Measurements from ENCODE around the gene NAPA.

The NAPA gene

DNA sequence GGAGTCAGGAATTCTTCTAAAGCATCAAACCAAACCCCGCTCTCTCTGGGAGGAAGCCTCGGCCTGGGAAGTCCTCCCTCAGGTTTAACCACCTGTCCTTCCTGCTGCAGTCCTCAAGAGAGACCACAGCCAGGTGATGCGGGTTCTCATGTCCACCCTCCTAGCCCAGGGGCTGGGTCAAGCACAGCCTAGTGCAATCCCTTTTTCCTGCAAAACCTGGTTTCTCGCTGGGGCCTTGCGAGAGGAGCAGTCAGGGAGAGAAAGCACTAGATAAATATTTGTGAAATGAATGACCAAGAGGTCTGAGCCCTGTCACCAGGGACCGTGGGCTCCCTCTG lies 45.5 kb downstream of the NAPA start:
- DNase-seq (ENCODE audit: low read depth), result no peak
- no peak for TF ChIP-seq CTCF (IDR thresholded peaks at IDR 0.05; ENCODE audit: control insufficient read depth, insufficient read depth, low read depth, low read length, missing control alignments)
- H3K4me3 ChIP-seq (ENCODE audit: control insufficient read depth, low read depth, low read length), result no peak overlapping the region

- DNase-seq (ENCODE audit: low read depth), result no peak
- no peak overlapping the region for H3K4me3 ChIP-seq (ENCODE audit: control insufficient read depth, low read depth, low read length)
- no peak for TF ChIP-seq CTCF (IDR thresholded peaks at IDR 0.05; ENCODE audit: control insufficient read depth, insufficient read depth, low read depth, low read length, missing control alignments)
Measured at GRCh38 chr19:47467914-47468313, 46.9 kb downstream of the NAPA start.

GRCh38 chr19:47465957-47466356 lies 48.9 kb downstream of the NAPA start:
- no peak for TF ChIP-seq CTCF (IDR thresholded peaks at IDR 0.05; ENCODE audit: control insufficient read depth, insufficient read depth, low read depth, low read length, missing control alignments)

DNA sequence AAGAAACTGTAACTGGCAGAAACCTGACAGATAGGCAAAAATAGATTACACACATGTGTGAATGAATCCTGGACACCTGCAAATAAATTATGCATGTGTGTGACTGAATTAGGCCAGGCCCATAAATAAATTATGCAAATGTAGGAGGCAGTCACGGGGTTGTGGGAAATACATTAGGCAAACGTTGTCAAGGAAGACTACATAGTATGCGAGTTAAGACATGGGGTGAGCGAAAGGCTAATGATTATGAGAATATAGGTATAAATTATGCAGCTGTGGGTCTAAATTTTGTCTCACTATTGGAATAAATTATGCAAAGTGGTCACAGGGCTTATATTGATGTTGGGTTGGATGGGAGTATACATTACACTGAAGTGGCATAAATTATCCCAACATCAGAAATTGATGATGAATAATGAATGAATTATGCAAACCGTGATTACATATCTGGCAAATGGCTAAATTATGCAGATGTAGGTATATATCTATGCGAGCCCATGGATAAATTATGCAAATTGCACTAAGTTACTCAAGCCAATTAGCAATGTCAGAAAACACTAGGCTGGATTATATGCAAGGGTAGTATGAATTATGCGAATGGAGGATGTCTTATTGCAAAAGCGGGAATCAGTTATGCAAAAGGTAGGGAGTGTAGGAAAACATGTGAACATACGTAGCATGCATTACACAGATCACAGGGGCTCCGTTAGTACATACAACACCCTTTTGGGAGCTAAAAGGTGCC lies 50.0 kb downstream of the NAPA start:
- TF ChIP-seq CTCF (IDR thresholded peaks at IDR 0.05; ENCODE audit: control insufficient read depth, insufficient read depth, low read depth, low read length, missing control alignments), result no peak
- no peak for DNase-seq (ENCODE audit: low read depth)

More at GRCh38 chr19:47465957-47466356, 48.9 kb downstream of the NAPA start:
- no peak overlapping the region for H3K4me3 ChIP-seq (ENCODE audit: control insufficient read depth, low read depth, low read length)
- no peak for DNase-seq (ENCODE audit: low read depth)

GRCh38 chr19:47461876-47462275 lies 53.0 kb downstream of the NAPA start:
- TF ChIP-seq CTCF (IDR thresholded peaks at IDR 0.05; ENCODE audit: control insufficient read depth, insufficient read depth, low read depth, low read length, missing control alignments), result no peak
- no peak overlapping the region for H3K4me3 ChIP-seq (ENCODE audit: control insufficient read depth, low read depth, low read length)
- no peak for DNase-seq (ENCODE audit: low read depth)

More for the DNA sequence above, 50.0 kb downstream of the NAPA start:
- no peak overlapping the region for H3K4me3 ChIP-seq (ENCODE audit: control insufficient read depth, low read depth, low read length)

DNA sequence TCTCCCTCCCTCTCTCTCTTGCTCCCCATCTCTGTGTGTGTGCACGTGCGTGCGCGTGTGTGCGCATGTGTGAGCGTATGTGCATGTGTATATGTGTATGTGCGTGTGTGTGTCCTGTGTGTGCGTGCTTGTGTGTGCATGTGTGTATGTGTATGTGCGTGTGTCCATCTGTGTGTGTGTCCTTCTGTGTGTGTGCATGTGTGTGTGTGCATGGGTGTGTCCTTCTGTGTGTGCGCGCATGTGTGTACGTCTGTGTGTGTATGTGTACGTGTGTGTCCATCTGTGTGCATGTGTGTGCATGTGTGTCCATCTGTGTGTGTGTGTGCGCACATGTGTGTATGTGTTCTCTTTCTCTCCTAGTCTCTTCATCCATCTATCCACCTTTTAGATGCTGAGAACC lies 55.4 kb downstream of the NAPA start:
- DNase-seq (ENCODE audit: low read depth), result no peak
- no peak overlapping the region for H3K4me3 ChIP-seq (ENCODE audit: control insufficient read depth, low read depth, low read length)
- no peak for TF ChIP-seq CTCF (IDR thresholded peaks at IDR 0.05; ENCODE audit: control insufficient read depth, insufficient read depth, low read depth, low read length, missing control alignments)
